Testis (tissue), 3 donors: Measurements from ENCODE around the gene ORC1. TPM values are rescaled to one million over a fixed set of nuclear protein-coding genes. Genes with fewer than 3 reads are reported as not detected.

Experiments used
- DNase-seq: peaks from one replicate; pipeline ENCODE4 v3.0.0-alpha.2; 2019
- H3K27ac ChIP-seq, 2 donors: fragments of 200-600 bp; sonication (generic); one replicate each; pipeline ENCODE4 v1.5.1; 2019
- H3K27me3 ChIP-seq: fragments of 200-600 bp; sonication (generic); one replicate; pipeline ENCODE4 v1.5.1; 2019
- H3K36me3 ChIP-seq: fragments of 200-600 bp; sonication (generic); one replicate; pipeline ENCODE4 v1.5.1; 2017; ENCODE audit warnings: low read depth; ENCODE audit errors: missing control alignments
- H3K4me1 ChIP-seq: fragments of 200-600 bp; sonication (generic); one replicate; pipeline ENCODE4 v1.5.1; 2019
- H3K4me3 ChIP-seq, 2 donors: fragments of 200-600 bp; sonication (generic); one replicate each; pipeline ENCODE4 v1.5.1; 2017 to 2019
- H3K9me3 ChIP-seq: fragments of 200-600 bp; sonication (generic); one replicate; pipeline ENCODE4 v1.5.1; 2017
- CTCF ChIP-seq, 3 experiments: fragments of 450-650 bp in 2 of 3; fragments of 200-600 bp in 1 of 3; sonication (generic) in 1 of 3; IDR thresholded peaks; one replicate each; pipeline ENCODE4 v1.5.1; 2016 to 2019; ENCODE audit warnings: antibody characterized with exemption in 3 of 3, mild to moderate bottlenecking in 2 of 3, moderate library complexity in 1 of 3
- POLR2A ChIP-seq: fragments of 450-650 bp; IDR thresholded peaks from one replicate; pipeline ENCODE4 v1.6.1; 2017; ENCODE audit warnings: antibody characterized with exemption, mild to moderate bottlenecking, moderate library complexity
- WGBS, 2 donors: methylation state at CpG; one replicate each; pipeline ENCODE4 v1.1.5; 2018; 5-methylcytosine and 5-hydroxymethylcytosine counted together
- intact Hi-C: fragments of 100-400 bp; cut with DNase I; formaldehyde crosslinking; loops from one replicate; pipeline ENCODE4 v1.15.1; 2023; ENCODE audit warnings: low total_unique reads
- polyA plus RNA-seq: library from polyadenylated mRNA; stranded (reverse); fragments of 350-450 nt; fragmentation: Illumina TruSeq; extraction: RNeasy Lipid Tissue Mini Kit (QIAGEN cat#74804); gene quantifications from one replicate; pipeline ENCODE4 v1.2.3, GENCODE V29; 2014; ENCODE audit warnings: low read depth, low replicate concordance; ENCODE audit not compliant: insufficient read depth
- total RNA-seq, 2 donors: library from RNA; depleted of rRNA; stranded (reverse); fragments of >200 nt; gene quantifications; one replicate each; pipeline ENCODE4 v1.2.3, GENCODE V29; 2016

ORC1 gene
- total and polyA plus RNA-seq, 3 donors from 2014 or later: 5.7 to 6.9 (median 6.4) TPM

GRCh38 chr1:52435650-52436049 is 31.4 kb upstream of the ORC1 start:
- TF ChIP-seq CTCF (IDR thresholded peaks at IDR 0.05): no peak
- TF ChIP-seq POLR2A: no peak
- peaks cover 3% of the 10 kb centered on the region for H3K4me1 ChIP-seq
- H3K27ac ChIP-seq: peak overlapping the region in 1 of 2 donors; percentile 4
- H3K4me3 ChIP-seq: no peak overlapping the region
- H3K27me3 ChIP-seq: no peaks in the 10 kb centered on the region
- peak; percentile 54 for DNase-seq
- intact Hi-C loops: no loop called here
- no peaks in the 10 kb centered on the region for H3K36me3 ChIP-seq
- no peaks in the 10 kb centered on the region for H3K9me3 ChIP-seq
- 57 to 78% methylated on average over 1 of the region's 1 CpG for WGBS, 2 donors

- no peaks in the 10 kb centered on the region for H3K36me3 ChIP-seq
- TF ChIP-seq CTCF (IDR thresholded peaks at IDR 0.05): no peak
- TF ChIP-seq POLR2A: no peak
- intact Hi-C loops: no loop called here
- 63 to 81% methylated on average over 1 of the region's 1 CpG for WGBS, 2 donors
- no peak for DNase-seq
- H3K27ac ChIP-seq: peak overlapping the region in 1 of 2 donors; percentile 4
- H3K27me3 ChIP-seq: no peaks in the 10 kb centered on the region
- H3K4me3 ChIP-seq: no peak overlapping the region
- peaks cover 3% of the 10 kb centered on the region for H3K4me1 ChIP-seq
- no peaks in the 10 kb centered on the region for H3K9me3 ChIP-seq
Observed at GRCh38 chr1:52435211-52435610, 31.0 kb upstream of the ORC1 start.

GRCh38 chr1:52432807-52433206 is 28.6 kb upstream of the ORC1 start:
- no peak overlapping the region for H3K27ac ChIP-seq
- TF ChIP-seq POLR2A: no peak
- no peak for TF ChIP-seq CTCF (IDR thresholded peaks at IDR 0.05)
- no peak overlapping the region for H3K4me3 ChIP-seq
- H3K9me3 ChIP-seq: no peaks in the 10 kb centered on the region
- H3K4me1 ChIP-seq: peaks cover 3% of the 10 kb centered on the region
- intact Hi-C loops: no loop called here
- DNase-seq: no peak
- no peaks in the 10 kb centered on the region for H3K27me3 ChIP-seq
- no peaks in the 10 kb centered on the region for H3K36me3 ChIP-seq
- 95 to 97% methylated on average over 8 of the region's 8 CpGs for WGBS, 2 donors

GRCh38 chr1:52427152-52427551 is 22.9 kb upstream of the ORC1 start:
- no peaks in the 10 kb centered on the region for H3K4me1 ChIP-seq
- no peak overlapping the region for H3K27ac ChIP-seq
- intact Hi-C loops: no loop called here
- H3K36me3 ChIP-seq: no peaks in the 10 kb centered on the region
- H3K27me3 ChIP-seq: no peaks in the 10 kb centered on the region
- no peak for TF ChIP-seq POLR2A
- no peak for TF ChIP-seq CTCF (IDR thresholded peaks at IDR 0.05)
- H3K4me3 ChIP-seq: no peak overlapping the region
- DNase-seq: no peak
- no peaks in the 10 kb centered on the region for H3K9me3 ChIP-seq
- WGBS, 2 donors: 62 to 71% methylated on average over 1 of the region's 1 CpG

DNA sequence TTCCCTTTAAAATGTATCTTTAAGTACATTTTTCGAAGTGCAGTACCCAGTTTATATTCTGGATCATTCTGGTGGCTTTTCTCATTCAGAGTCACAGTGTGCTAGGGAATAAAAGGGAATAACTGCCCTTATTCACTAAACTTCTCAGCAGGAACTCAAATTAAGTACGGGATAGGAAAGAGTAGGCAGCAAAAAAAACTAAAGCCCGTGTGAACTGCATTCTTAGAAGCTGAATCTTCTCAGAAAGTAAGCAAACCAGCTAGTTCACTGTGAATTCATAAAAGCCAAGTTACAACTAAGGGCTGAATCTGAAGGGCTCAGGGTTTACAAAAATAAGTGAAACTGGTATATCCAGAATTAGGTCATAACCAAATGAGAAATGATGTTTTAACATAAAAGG is 22.1 kb upstream of the ORC1 start:
- H3K27me3 ChIP-seq: no peaks in the 10 kb centered on the region
- H3K36me3 ChIP-seq: no peaks in the 10 kb centered on the region
- no peak overlapping the region for H3K4me3 ChIP-seq
- H3K27ac ChIP-seq: no peak overlapping the region
- H3K4me1 ChIP-seq: no peaks in the 10 kb centered on the region
- no peaks in the 10 kb centered on the region for H3K9me3 ChIP-seq
- intact Hi-C loops: no loop called here
- no peak for TF ChIP-seq CTCF (IDR thresholded peaks at IDR 0.05)
- TF ChIP-seq POLR2A: no peak
- WGBS, 2 donors: 75 to 82% methylated on average over 3 of the region's 3 CpGs
- no peak for DNase-seq
